ENCODE results near the gene PDXK. TPM values are rescaled to one million over a fixed set of nuclear protein-coding genes. Genes with fewer than 3 reads are reported as not detected.
A peak's percentile ranks its signal among the peaks of the same experiment; 100 is the strongest.

The PDXK gene
- total and polyA plus RNA-seq, 5 donors from 2014 or later: 28.5 to 80.9 (median 39.1) TPM

GRCh38 chr21:43745772-43746517 is 27.0 kb downstream of the PDXK start:
- H3K27ac Mint-ChIP-seq: no peak overlapping the region

GRCh38 chr21:43748622-43749021 is 29.7 kb downstream of the PDXK start:
- H3K9me3 ChIP-seq (ENCODE audit: control insufficient read depth in 2 of 2, low read length in 2 of 2): no peaks in the 10 kb centered on the region
- no peak overlapping the region for H3K4me3 ChIP-seq (ENCODE audit: low read depth, low read length)
- H3K4me1 Mint-ChIP-seq: no peaks in the 10 kb centered on the region
- ATAC-seq (ENCODE audit: low read depth in 2 of 2): no peak
- no peak overlapping the region for H3K27ac Mint-ChIP-seq
- no peak overlapping the region for H3K4me3 Mint-ChIP-seq
- H3K9me3 Mint-ChIP-seq: no peaks in the 10 kb centered on the region
- H3K27me3 Mint-ChIP-seq: no peaks in the 10 kb centered on the region
- H3K27ac ChIP-seq (ENCODE audit: insufficient read depth, low read length, poor library complexity, severe bottlenecking): no peak overlapping the region
- peaks cover 24% of the 10 kb centered on the region for H3K36me3 Mint-ChIP-seq
- no peak for DNase-seq
- peaks cover 39% of the 10 kb centered on the region for H3K36me3 ChIP-seq (ENCODE audit: control insufficient read depth, insufficient read depth, low read length)
- H3K4me1 ChIP-seq (ENCODE audit: control insufficient read depth, insufficient read depth, low read length, poor library complexity, severe bottlenecking): no peaks in the 10 kb centered on the region
- H3K27me3 ChIP-seq (ENCODE audit: control insufficient read depth, insufficient read depth, low read length): no peaks in the 10 kb centered on the region

More at GRCh38 chr21:43745772-43746517, 27.0 kb downstream of the PDXK start:
- Histone ChIP-seq H3K9me3 (ENCODE audit: control insufficient read depth in 2 of 2, low read length in 2 of 2) (no peaks in the 10 kb centered on the region), H3K4me1 (ENCODE audit: control insufficient read depth, insufficient read depth, low read length, poor library complexity, severe bottlenecking) (no peaks in the 10 kb centered on the region), H3K27ac (ENCODE audit: insufficient read depth, low read length, poor library complexity, severe bottlenecking) (no peak overlapping the region), H3K36me3 (ENCODE audit: control insufficient read depth, insufficient read depth, low read length) (peaks cover 27% of the 10 kb centered on the region), H3K27me3 (ENCODE audit: control insufficient read depth, insufficient read depth, low read length) (no peaks in the 10 kb centered on the region), H3K4me3 (ENCODE audit: low read depth, low read length) (no peak overlapping the region)
- Mint-ChIP-seq H3K4me1 (no peaks in the 10 kb centered on the region), H3K36me3 (peaks cover 22% of the 10 kb centered on the region), H3K9me3 (no peaks in the 10 kb centered on the region), H3K27me3 (no peaks in the 10 kb centered on the region), H3K4me3 (no peak overlapping the region)
- DNase-seq: no peak
- no peak for ATAC-seq (ENCODE audit: low read depth in 2 of 2)

GRCh38 chr21:43749651-43750262 is 30.8 kb downstream of the PDXK start:
- H3K36me3 Mint-ChIP-seq: peaks cover 30% of the 10 kb centered on the region
- ATAC-seq (ENCODE audit: low read depth in 2 of 2) (no peak), DNase-seq (no peak)
- Histone ChIP-seq H3K27ac (ENCODE audit: insufficient read depth, low read length, poor library complexity, severe bottlenecking) (no peak overlapping the region), H3K36me3 (ENCODE audit: control insufficient read depth, insufficient read depth, low read length) (peaks cover 44% of the 10 kb centered on the region), H3K27me3 (ENCODE audit: control insufficient read depth, insufficient read depth, low read length) (no peaks in the 10 kb centered on the region), H3K4me1 (ENCODE audit: control insufficient read depth, insufficient read depth, low read length, poor library complexity, severe bottlenecking) (no peaks in the 10 kb centered on the region), H3K4me3 (ENCODE audit: low read depth, low read length) (no peak overlapping the region), H3K9me3 (ENCODE audit: control insufficient read depth in 2 of 2, low read length in 2 of 2) (no peaks in the 10 kb centered on the region)
- no peak overlapping the region for H3K4me3 Mint-ChIP-seq
- no peaks in the 10 kb centered on the region for H3K4me1 Mint-ChIP-seq
- no peaks in the 10 kb centered on the region for H3K27me3 Mint-ChIP-seq
- H3K27ac Mint-ChIP-seq: peak overlapping the region in 1 of 3 donors; percentile 31
- H3K9me3 Mint-ChIP-seq: no peaks in the 10 kb centered on the region

DNA sequence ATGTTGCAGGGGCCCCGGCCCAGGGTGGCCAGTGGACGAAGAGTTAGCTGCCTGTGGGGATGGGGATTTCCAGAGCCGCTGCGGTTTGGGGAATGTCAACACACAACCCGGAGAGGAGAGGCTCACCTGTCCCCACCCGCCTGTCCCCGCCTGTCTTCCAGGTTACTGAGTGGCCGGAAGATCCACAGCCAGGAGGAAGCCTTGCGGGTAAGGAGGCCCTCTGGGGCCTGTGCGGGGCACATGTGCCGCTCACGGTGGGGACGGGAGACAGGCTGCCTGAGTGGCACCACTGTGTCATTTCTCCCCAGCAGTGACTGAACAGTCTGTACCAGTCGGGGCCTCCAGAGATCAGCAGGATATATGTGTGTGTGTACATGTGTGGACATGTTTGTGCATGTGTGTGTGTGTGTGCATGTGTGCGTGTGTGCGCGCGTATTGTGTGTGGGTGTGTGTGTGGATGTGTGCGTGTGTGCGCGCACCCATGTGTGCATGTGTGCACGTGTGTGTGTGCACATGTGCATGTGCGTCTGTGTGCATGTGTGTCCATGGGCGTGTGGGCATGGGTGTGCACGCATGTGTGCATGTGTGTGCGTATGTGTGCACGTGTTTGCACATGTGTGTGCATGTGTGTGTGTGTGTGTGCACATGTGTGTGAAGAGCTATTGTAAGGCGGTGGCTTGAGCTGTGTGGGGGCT is 31.6 kb downstream of the PDXK start:
- H3K9me3 ChIP-seq (ENCODE audit: control insufficient read depth in 2 of 2, low read length in 2 of 2): no peaks in the 10 kb centered on the region
- H3K27me3 ChIP-seq (ENCODE audit: control insufficient read depth, insufficient read depth, low read length): no peaks in the 10 kb centered on the region
- peaks cover 47% of the 10 kb centered on the region for H3K36me3 ChIP-seq (ENCODE audit: control insufficient read depth, insufficient read depth, low read length)
- peaks cover 30% of the 10 kb centered on the region for H3K36me3 Mint-ChIP-seq
- no peaks in the 10 kb centered on the region for H3K27me3 Mint-ChIP-seq
- peak overlapping the region in 1 of 3 donors; percentile 51 for H3K27ac Mint-ChIP-seq
- no peak for ATAC-seq (ENCODE audit: low read depth in 2 of 2)
- H3K4me3 ChIP-seq (ENCODE audit: low read depth, low read length): no peak overlapping the region
- no peaks in the 10 kb centered on the region for H3K9me3 Mint-ChIP-seq
- no peak for DNase-seq
- no peaks in the 10 kb centered on the region for H3K4me1 ChIP-seq (ENCODE audit: control insufficient read depth, insufficient read depth, low read length, poor library complexity, severe bottlenecking)
- H3K4me3 Mint-ChIP-seq: no peak overlapping the region
- no peaks in the 10 kb centered on the region for H3K4me1 Mint-ChIP-seq
- H3K27ac ChIP-seq (ENCODE audit: insufficient read depth, low read length, poor library complexity, severe bottlenecking): no peak overlapping the region

- Mint-ChIP-seq H3K9me3 (no peaks in the 10 kb centered on the region), H3K4me3 (no peak overlapping the region), H3K36me3 (peaks cover 23% of the 10 kb centered on the region), H3K27ac (no peak overlapping the region), H3K4me1 (no peaks in the 10 kb centered on the region), H3K27me3 (no peaks in the 10 kb centered on the region)
- Histone ChIP-seq H3K27me3 (ENCODE audit: control insufficient read depth, insufficient read depth, low read length) (no peaks in the 10 kb centered on the region), H3K4me1 (ENCODE audit: control insufficient read depth, insufficient read depth, low read length, poor library complexity, severe bottlenecking) (no peaks in the 10 kb centered on the region), H3K9me3 (ENCODE audit: control insufficient read depth in 2 of 2, low read length in 2 of 2) (no peaks in the 10 kb centered on the region), H3K4me3 (ENCODE audit: low read depth, low read length) (no peak overlapping the region), H3K27ac (ENCODE audit: insufficient read depth, low read length, poor library complexity, severe bottlenecking) (no peak overlapping the region), H3K36me3 (ENCODE audit: control insufficient read depth, insufficient read depth, low read length) (peaks cover 54% of the 10 kb centered on the region)
- ATAC-seq (ENCODE audit: low read depth in 2 of 2): no peak
- DNase-seq: no peak
These were observed 33.1 kb downstream of the PDXK start for GRCh38 chr21:43751955-43752591.

DNA sequence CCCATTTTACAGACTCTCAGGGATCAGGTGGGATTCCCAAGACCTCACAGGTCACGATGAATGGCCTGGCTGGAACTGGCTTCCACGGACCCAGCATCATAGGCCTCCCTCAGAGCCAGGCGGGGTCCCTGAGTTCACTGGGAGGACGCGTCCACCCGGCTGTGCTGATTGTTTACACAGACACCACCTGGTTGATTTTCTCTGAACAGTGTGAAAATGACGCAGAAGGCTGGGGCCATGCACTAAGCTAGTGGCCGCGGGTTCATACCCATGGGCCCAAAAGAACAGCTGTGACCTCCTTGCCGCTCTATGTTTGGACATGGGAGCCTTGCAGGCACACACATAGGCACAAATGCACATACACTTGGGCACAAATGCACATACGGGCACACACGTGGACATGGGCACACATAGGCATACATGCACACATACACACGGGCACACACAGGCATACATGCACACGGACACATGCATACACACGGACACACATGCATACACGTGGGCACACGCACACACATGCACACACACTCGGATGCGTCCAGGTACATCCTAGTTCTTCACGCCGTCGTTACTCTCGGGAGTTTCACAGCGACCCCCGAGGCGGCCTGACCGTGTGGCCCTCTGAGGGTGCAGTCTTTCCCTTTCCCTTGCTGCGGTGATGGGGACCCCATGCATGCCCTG is 34.0 kb downstream of the PDXK start:
- DNase-seq (no peak), ATAC-seq (ENCODE audit: low read depth in 2 of 2) (no peak)
- Mint-ChIP-seq H3K27ac (no peak overlapping the region), H3K27me3 (no peaks in the 10 kb centered on the region), H3K4me3 (no peak overlapping the region), H3K9me3 (no peaks in the 10 kb centered on the region), H3K4me1 (no peaks in the 10 kb centered on the region), H3K36me3 (peaks cover 15% of the 10 kb centered on the region)
- H3K9me3 ChIP-seq (ENCODE audit: control insufficient read depth in 2 of 2, low read length in 2 of 2): no peaks in the 10 kb centered on the region
- H3K4me1 ChIP-seq (ENCODE audit: control insufficient read depth, insufficient read depth, low read length, poor library complexity, severe bottlenecking): no peaks in the 10 kb centered on the region
- H3K4me3 ChIP-seq (ENCODE audit: low read depth, low read length): no peak overlapping the region
- no peaks in the 10 kb centered on the region for H3K27me3 ChIP-seq (ENCODE audit: control insufficient read depth, insufficient read depth, low read length)
- H3K36me3 ChIP-seq (ENCODE audit: control insufficient read depth, insufficient read depth, low read length): peaks cover 47% of the 10 kb centered on the region
- no peak overlapping the region for H3K27ac ChIP-seq (ENCODE audit: insufficient read depth, low read length, poor library complexity, severe bottlenecking)

GRCh38 chr21:43753439-43753799 is 34.5 kb downstream of the PDXK start:
- H3K36me3 ChIP-seq (ENCODE audit: control insufficient read depth, insufficient read depth, low read length): peaks cover 50% of the 10 kb centered on the region
- Mint-ChIP-seq H3K4me3 (no peak overlapping the region), H3K4me1 (no peaks in the 10 kb centered on the region)

More at GRCh38 chr21:43753439-43753799, 34.5 kb downstream of the PDXK start:
- Histone ChIP-seq H3K27ac (ENCODE audit: insufficient read depth, low read length, poor library complexity, severe bottlenecking) (no peak overlapping the region), H3K27me3 (ENCODE audit: control insufficient read depth, insufficient read depth, low read length) (no peaks in the 10 kb centered on the region), H3K4me1 (ENCODE audit: control insufficient read depth, insufficient read depth, low read length, poor library complexity, severe bottlenecking) (no peaks in the 10 kb centered on the region), H3K4me3 (ENCODE audit: low read depth, low read length) (no peak overlapping the region), H3K9me3 (ENCODE audit: control insufficient read depth in 2 of 2, low read length in 2 of 2) (no peaks in the 10 kb centered on the region)
- H3K27ac Mint-ChIP-seq: no peak overlapping the region
- H3K36me3 Mint-ChIP-seq: peaks cover 14% of the 10 kb centered on the region
- no peak for ATAC-seq (ENCODE audit: low read depth in 2 of 2)
- H3K27me3 Mint-ChIP-seq: no peaks in the 10 kb centered on the region
- no peak for DNase-seq
- H3K9me3 Mint-ChIP-seq: no peaks in the 10 kb centered on the region
